HepG2 (cell line): ENCODE measurements around the gene EGLN1. TPM values are rescaled to one million over a fixed set of nuclear protein-coding genes. Genes with fewer than 3 reads are reported as not detected.

Experiments
- ARNT2 ChIP-seq: sonication (generic); formaldehyde crosslinking; IDR thresholded peaks from 2 replicates; pipeline ENCODE4 v1.8.0; 2022; ENCODE audit warnings: mild to moderate bottlenecking, low read depth, missing genetic modification reagents, moderate library complexity
- ATRX ChIP-seq: sonication (generic); formaldehyde crosslinking; IDR thresholded peaks from 2 replicates; pipeline ENCODE4 v1.4.0; 2020; ENCODE audit warnings: missing genetic modification reagents, borderline replicate concordance
- BCLAF1 ChIP-seq: fragments of 450-650 bp; IDR thresholded peaks from 2 replicates; pipeline ENCODE4 v1.6.1; 2017; ENCODE audit warnings: mild to moderate bottlenecking
- KDM5B ChIP-seq: sonication (generic); formaldehyde crosslinking; IDR thresholded peaks from 2 replicates; pipeline ENCODE4 v1.4.0; 2020; ENCODE audit warnings: missing genetic modification reagents, mild to moderate bottlenecking, borderline replicate concordance
- KDM6A ChIP-seq: IDR thresholded peaks from 2 replicates; pipeline ENCODE4 v1.6.1; 2016; ENCODE audit warnings: low read depth
- MLX ChIP-seq: IDR thresholded peaks from 2 replicates; pipeline ENCODE4 v1.6.1; 2016
- PRDM10 ChIP-seq: sonication (generic); formaldehyde crosslinking; IDR thresholded peaks from 2 replicates; pipeline ENCODE4 v1.4.0; 2020; ENCODE audit warnings: low read depth, missing genetic modification reagents
- SALL2 ChIP-seq: sonication (generic); formaldehyde crosslinking; IDR thresholded peaks from 2 replicates; pipeline ENCODE4 v1.8.1; 2023; ENCODE audit warnings: mild to moderate bottlenecking, missing genetic modification reagents, inconsistent platforms
- ZFP36L2 ChIP-seq: sonication (generic); formaldehyde crosslinking; IDR thresholded peaks from 2 replicates; pipeline ENCODE4 v1.4.0; 2020; ENCODE audit warnings: missing genetic modification reagents
- ZFP82 ChIP-seq: sonication (generic); formaldehyde crosslinking; IDR thresholded peaks from 2 replicates; pipeline ENCODE4 v1.5.1; 2020; ENCODE audit warnings: mild to moderate bottlenecking, missing genetic modification reagents, borderline replicate concordance
- ZMYM3 ChIP-seq: sonication (generic); formaldehyde crosslinking; IDR thresholded peaks from 2 replicates; pipeline ENCODE4 v1.5.1; 2020; ENCODE audit warnings: mild to moderate bottlenecking, missing genetic modification reagents
- ZNF280D ChIP-seq: sonication (generic); formaldehyde crosslinking; IDR thresholded peaks from 2 replicates; pipeline ENCODE4 v1.5.1; 2020; ENCODE audit warnings: mild to moderate bottlenecking, missing genetic modification reagents
- ZNF451 ChIP-seq: sonication (generic); formaldehyde crosslinking; IDR thresholded peaks from 2 replicates; pipeline ENCODE4 v1.5.0; 2020; ENCODE audit warnings: mild to moderate bottlenecking, missing genetic modification reagents
- ZNF710 ChIP-seq: sonication (generic); formaldehyde crosslinking; IDR thresholded peaks from 2 replicates; pipeline ENCODE4 v1.5.0; 2020; ENCODE audit warnings: mild to moderate bottlenecking, missing genetic modification reagents, borderline replicate concordance
- ZNF879 ChIP-seq: sonication (generic); formaldehyde crosslinking; IDR thresholded peaks from 2 replicates; pipeline ENCODE4 v1.8.1; 2023; ENCODE audit warnings: missing genetic modification reagents
- polyA plus RNA-seq, 8 experiments: library from polyadenylated mRNA; depleted of rRNA in 3 of 8; stranded (reverse) in 7 of 8; unstranded in 1 of 8; fragments of >200 nt; fragmentation: Illumina TruSeq in 4 of 8; extraction: Trizol in 4 of 8; gene quantifications; 2 replicates each; pipeline versions ENCODE4 v1.2.1 to v1.2.3, GENCODE V29; 2011 to 2016; ENCODE audit warnings: low read depth in 4 of 8, missing spikeins in 1 of 8, mixed read lengths in 1 of 8; ENCODE audit not compliant: insufficient read depth in 1 of 8
- total RNA-seq, 5 experiments: library from RNA; depleted of rRNA; stranded (reverse); fragments of >200 nt; fragmentation: Illumina TruSeq; extraction: Trizol; gene quantifications; 2 replicates each; pipeline ENCODE4 v1.2.3, GENCODE V29; 2016; ENCODE audit warnings: low read depth in 1 of 5

Gene EGLN1
- total and polyA plus RNA-seq, 2 of the 13 experiments (the other 11 are each of a cell fraction or from before 2014, with no cell fraction given) = 34.4 to 44.1 TPM

- TF ChIP-seq ZMYM3 (no peak), KDM5B (CRISPR knock-in tag) (0 out of 2 replicates have a peak, but pooled peaks have one; percentile 21), ATRX (no peak), ZNF280D (CRISPR knock-in tag) (no peak), ZNF451 (no peak), MLX (CRISPR knock-in tag) (no peak), KDM6A (CRISPR knock-in tag) (no peak), ZNF879 (CRISPR knock-in tag) (no peak), PRDM10 (CRISPR knock-in tag) (peak; percentile 27; the same call in 1 of the 2 replicates), ARNT2 (CRISPR knock-in tag) (no peak), BCLAF1 (no peak), SALL2 (CRISPR knock-in tag) (no peak; the same call in 1 of the 2 replicates), ZFP82 (CRISPR knock-in tag) (no peak), ZNF710 (CRISPR knock-in tag) (peak; percentile 28; the same call in 1 of the 2 replicates), ZFP36L2 (CRISPR knock-in tag) (no peak)
Observed at GRCh38 chr1:231335663-231336602, 86.2 kb downstream of the EGLN1 start (continued).
